Stimulated activated CD4-positive, alpha-beta T cell treated with anti-CD3 and anti-CD28 coated beads, TNF-alpha, amount 100 ng/mL, for 4 hours (primary cell): ENCODE data around the gene ZNF385B.
"Not testable (repeated sequence)": the region's sequence is repeated elsewhere in the genome, so short reads cannot be mapped to it uniquely, and the experiment has no call there.

Experiments used
- DNase-seq, 3 experiments: peaks; one replicate each; pipeline ENCODE4 v3.0.0-alpha.2; 2020; ENCODE audit warnings: low read depth in 3 of 3

The ZNF385B gene

DNA sequence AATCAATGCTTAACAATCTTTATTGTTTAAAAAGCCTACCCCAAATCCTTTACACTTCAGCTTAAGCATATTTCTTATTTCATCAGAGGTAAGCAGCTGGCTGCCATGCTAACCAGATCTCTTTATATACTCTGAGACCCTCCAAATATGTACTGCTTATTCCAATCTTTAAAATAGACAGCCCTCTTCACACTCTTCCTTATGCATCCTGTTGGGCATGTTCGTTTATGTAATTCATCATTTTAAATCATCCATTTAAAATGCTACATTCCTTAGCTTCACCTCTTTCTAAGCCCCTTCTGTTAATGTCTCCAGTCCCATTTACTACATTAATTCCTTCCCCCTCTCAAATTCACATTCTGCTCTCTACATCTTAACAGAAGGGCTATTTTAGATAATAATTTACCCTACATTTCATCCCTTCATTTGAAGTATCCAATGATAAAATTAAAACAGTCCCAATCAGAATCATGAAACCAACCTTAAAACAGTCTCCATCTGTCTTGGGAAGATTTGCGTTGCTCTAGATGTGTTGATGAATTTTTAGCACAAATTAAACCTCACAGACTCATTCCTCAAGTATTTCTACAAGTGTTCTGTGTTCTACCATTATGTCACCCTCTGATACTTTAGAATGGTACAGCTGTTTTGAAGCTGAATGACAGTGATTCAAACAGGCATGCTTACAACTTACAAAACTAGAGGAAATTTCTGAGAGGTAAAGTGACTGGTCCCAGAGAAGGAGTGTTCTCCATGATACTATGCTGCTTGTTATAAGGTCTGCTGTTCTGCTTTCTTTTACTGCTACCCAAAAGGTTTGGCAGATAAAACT lies 59.1 kb downstream of the ZNF385B start:
- no peak for DNase-seq

- DNase-seq: no peak
Observed at GRCh38 chr2:179800776-179801175, 60.6 kb downstream of the ZNF385B start.

DNA sequence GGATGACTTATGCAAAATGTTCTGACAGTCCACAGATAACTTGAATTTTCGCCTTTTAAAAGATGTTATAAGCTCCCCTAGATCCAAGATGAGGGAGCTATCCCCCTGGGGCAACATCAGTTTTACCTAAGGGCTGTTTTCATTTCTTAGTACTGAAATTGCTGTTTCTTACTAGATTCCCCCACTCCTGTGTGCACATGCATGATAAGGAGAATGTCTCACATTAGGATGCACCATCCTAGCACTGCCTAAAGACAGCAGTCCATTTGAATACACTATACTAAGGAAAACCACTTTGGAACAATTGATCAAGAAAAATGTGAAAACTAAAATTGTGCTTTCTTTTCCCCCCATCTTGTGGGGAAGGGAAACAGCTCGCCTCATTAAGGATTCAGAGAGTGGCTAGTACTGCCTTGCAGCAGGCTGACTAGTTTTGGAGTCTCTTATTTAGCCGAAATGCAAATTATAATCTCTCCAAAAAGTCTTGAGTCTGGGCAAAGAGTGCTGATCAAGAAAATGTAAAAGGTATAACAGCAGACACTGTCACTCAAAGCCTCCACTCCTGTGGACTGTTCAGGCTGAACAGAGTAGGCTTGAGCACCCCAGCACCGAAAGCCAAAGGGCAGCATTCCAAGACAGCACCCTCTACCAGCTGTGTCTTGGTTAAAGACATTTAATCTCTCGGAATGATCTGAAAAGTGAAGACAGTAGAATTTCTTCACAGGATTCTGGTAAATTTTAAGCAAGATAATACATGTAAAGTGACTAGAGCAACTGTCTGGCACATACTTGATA lies 65.0 kb downstream of the ZNF385B start:
- DNase-seq: no peak

DNA sequence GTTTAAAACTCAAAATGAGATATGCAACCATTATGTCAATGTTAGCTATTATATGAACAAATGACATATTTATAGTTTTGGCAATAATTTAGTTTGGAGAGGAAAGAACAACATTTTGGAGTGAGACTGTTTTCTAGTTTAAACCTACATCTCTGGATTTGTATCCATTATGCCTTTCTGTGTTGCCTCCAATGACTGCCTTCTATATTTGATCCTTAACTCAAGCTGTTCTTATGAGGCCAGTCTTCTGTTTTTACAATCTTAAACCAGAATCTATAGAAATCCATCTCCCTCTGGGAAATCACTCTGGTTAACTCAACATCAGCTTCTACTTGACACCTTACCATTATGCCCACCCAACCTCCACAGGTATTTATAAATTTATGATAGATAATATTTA lies 67.5 kb downstream of the ZNF385B start:
- DNase-seq: no peak

DNA sequence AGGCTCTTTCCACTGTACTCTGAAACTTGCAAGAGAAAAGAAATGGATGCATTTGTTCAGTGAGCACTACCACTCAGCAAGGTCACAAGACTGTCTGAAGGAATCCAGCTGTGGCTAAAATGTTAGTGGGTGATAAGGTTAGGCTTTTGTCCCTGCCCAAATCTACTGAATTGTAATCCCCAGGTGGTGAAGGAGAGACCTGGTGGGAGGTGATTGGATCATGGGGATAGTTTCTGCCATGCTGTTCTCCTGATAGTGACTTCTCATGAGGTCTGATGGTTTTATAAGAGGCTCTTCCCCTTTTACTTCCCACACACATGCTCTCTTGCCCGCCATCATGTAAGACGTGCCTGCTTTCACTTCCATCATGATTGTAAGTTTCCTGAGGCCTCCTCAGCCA lies 68.2 kb downstream of the ZNF385B start:
- no peak for DNase-seq

GRCh38 chr2:179790235-179791217 lies 70.9 kb downstream of the ZNF385B start:
- DNase-seq: no peak

- DNase-seq: no peak
Observed at GRCh38 chr2:179788104-179788503, 73.3 kb downstream of the ZNF385B start.

GRCh38 chr2:179787601-179788000 lies 73.8 kb downstream of the ZNF385B start:
- DNase-seq: no peak

GRCh38 chr2:179785902-179786301 lies 75.5 kb downstream of the ZNF385B start:
- DNase-seq: no peak

DNA sequence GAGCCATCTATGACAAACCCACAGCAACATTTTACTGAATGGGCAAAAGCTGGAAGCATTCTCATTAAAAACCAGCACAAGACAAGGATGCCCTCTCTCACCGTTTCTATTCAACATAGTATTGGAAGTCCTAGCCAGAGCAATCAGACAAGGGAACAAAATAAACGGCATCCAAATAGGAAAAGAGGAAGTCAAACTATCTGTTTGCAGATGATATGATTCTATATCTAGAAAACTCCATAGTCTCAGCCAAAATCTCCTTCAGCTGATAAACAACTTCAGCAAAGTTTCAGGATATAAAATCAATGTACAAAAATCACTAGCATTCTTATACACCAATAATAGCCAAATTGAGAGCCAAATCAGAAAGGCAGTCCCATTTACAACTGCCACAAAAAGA lies 79.1 kb downstream of the ZNF385B start:
- DNase-seq: not testable (repeated sequence)

GRCh38 chr2:179773986-179774385 lies 87.4 kb downstream of the ZNF385B start:
- no peak for DNase-seq

DNA sequence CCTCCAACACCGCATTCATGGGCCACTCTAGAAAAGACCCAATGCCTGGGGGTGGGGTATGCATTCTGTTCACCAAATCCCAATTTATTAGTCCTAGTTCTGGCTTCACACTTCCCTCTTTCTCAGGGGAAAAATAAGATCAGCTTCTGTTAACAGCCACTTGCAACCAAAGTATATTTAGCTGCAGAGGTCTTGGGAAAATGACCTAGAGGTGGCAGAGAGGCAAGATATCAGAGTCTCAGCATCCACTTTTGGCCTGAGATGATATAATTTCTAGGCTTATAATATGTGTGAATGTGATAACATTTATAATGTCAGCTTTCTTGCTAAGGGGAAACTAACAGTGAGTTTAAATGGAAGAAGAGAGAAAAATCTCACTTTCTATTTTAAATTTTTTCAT lies 89.1 kb downstream of the ZNF385B start:
- DNase-seq: no peak

GRCh38 chr2:179771791-179772190 lies 89.6 kb downstream of the ZNF385B start:
- DNase-seq: no peak

DNA sequence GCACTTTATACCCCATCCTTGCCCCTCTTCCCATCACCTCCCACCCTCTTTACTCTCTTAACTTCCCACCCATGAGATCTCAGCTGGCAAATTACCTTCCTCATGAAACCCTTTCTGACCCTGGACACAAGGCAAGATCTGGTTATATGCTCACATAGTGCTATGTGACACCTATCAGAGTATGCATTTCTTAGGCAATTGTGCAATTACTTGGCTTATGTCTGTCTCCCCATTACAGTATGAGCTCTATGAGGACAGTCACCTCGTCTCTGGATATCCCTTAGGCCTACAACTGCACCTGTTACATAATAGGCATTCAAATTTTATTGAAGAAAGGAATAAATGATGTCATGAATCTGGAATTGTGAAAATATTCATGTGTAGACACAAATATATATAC lies 91.4 kb downstream of the ZNF385B start:
- no peak for DNase-seq

DNA sequence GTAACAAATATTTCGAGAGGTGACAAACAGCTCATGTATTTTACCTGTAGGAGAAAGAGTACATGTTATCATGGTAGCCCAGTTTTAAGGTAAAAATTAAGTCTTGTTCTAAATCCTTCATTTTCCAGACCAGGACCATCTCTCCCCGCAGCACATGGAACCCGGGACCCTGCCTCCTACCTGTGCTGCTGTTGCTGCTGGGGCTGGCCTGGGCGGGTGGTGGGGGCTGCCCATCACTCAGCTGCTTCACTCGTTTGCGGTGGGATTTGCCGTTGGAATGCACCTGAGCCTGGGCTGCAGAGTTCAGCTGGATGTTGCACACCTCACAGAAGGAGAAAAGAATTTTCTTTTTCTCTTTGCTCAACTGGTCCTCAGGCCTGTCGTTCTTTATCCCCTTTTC lies 92.1 kb downstream of the ZNF385B start:
- DNase-seq: no peak

DNA sequence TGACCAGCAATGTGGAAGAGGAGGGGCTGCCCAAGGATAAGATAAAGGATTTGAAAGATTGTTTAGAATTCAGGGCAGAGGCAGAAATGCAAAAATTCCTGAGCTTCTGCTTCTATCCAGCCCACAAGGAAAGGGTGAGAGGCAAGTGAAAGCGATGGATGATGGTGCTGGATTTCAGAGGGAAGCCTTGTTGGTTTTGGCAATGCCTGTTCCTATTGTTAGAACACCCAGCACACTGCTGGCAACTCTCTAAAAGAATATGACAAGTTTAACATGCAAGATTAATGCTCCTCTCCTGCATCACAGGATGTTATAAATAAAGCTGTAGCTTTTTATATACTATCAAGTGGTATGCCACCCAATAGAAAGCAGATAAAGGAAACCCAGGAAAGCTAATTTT lies 92.6 kb downstream of the ZNF385B start:
- DNase-seq: no peak

GRCh38 chr2:179765666-179766065 lies 95.7 kb downstream of the ZNF385B start:
- no peak for DNase-seq

- no peak for DNase-seq
Observed at GRCh38 chr2:179764710-179765109, 96.7 kb downstream of the ZNF385B start.

- DNase-seq: no peak
Observed at GRCh38 chr2:179758636-179759035, 102.8 kb downstream of the ZNF385B start.

DNA sequence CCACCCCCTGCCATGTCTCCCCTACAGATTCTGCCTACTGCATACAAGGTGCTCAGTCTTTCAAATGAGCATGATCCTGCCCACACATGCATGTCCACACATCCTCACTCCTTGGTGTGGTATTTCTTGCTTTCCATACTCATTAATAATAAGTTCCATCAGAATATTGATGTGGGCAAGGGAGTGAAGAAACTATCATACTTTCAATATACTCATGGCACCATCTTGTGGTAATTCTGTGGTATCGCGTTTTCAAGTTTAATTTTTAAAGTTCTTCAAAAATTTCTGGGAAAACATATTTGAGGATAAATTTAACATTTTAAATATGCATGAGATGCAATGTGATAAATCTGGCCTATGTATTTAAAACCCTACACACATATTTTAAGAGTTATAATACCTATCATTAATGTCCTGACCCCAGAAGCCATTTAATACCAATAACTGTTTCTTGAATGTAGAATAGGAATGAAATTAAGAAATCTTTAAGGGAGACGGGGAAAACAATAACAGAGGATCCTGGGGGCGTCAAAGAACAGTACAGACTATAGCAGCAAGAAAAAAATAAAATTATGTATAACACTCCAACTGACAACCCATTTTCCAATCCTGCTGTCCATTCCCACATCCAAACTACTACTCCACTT lies 110.1 kb downstream of the ZNF385B start:
- DNase-seq: no peak

GRCh38 chr2:179749210-179749609 lies 112.2 kb downstream of the ZNF385B start:
- no peak for DNase-seq
